Nephron progenitor cell (in vitro differentiated cells): ENCODE measurements around the gene LRRN1.

Experiments
- DNase-seq: peaks from one replicate; pipeline ENCODE4 v3.0.0; 2021
- H3K27ac Mint-ChIP-seq: 2 replicates; pipeline ENCODE4 v1.8.0; 2021; ENCODE audit warnings: mild to moderate bottlenecking, moderate library complexity, mixed read lengths
- H3K27me3 Mint-ChIP-seq: 2 replicates; pipeline ENCODE4 v1.8.0; 2021; ENCODE audit warnings: mild to moderate bottlenecking, low read depth, mixed read lengths; ENCODE audit not compliant: poor library complexity
- H3K36me3 Mint-ChIP-seq: 2 replicates; pipeline ENCODE4 v1.8.0; 2021; ENCODE audit warnings: low read depth, mixed read lengths
- H3K4me1 Mint-ChIP-seq: 2 replicates; pipeline ENCODE4 v1.8.0; 2021; ENCODE audit warnings: mixed read lengths
- H3K4me3 Mint-ChIP-seq: 2 replicates; pipeline ENCODE4 v1.8.0; 2021; ENCODE audit warnings: mild to moderate bottlenecking, moderate library complexity, mixed read lengths
- H3K9me3 Mint-ChIP-seq: 2 replicates; pipeline ENCODE4 v1.8.0; 2021; ENCODE audit warnings: mild to moderate bottlenecking, moderate library complexity, mixed read lengths
- CTCF ChIP-seq: fragments of 200-600 bp; sonication (generic); IDR thresholded peaks from 2 replicates; pipeline ENCODE4 v1.5.0; 2021; ENCODE audit warnings: antibody characterized with exemption

The LRRN1 gene

GRCh38 chr3:3848923-3849275 lies 49.7 kb downstream of the LRRN1 start:
- no peak for DNase-seq
- no peak for TF ChIP-seq CTCF
- peaks cover 29% of the 10 kb centered on the region for H3K36me3 Mint-ChIP-seq
- peaks cover 46% of the 10 kb centered on the region for H3K4me1 Mint-ChIP-seq
- H3K27me3 Mint-ChIP-seq = peaks cover 11% of the 10 kb centered on the region
- peak overlapping the region; percentile 89 for H3K27ac Mint-ChIP-seq
- H3K4me3 Mint-ChIP-seq = no peak overlapping the region
- peaks cover 8% of the 10 kb centered on the region for H3K9me3 Mint-ChIP-seq

- no peak for DNase-seq
- peaks cover 71% of the 10 kb centered on the region for H3K4me1 Mint-ChIP-seq
- peaks cover 6% of the 10 kb centered on the region for H3K27me3 Mint-ChIP-seq
- H3K4me3 Mint-ChIP-seq = no peak overlapping the region
- no peaks in the 10 kb centered on the region for H3K9me3 Mint-ChIP-seq
- peaks cover 5% of the 10 kb centered on the region for H3K36me3 Mint-ChIP-seq
- peak overlapping the region; percentile 80 for H3K27ac Mint-ChIP-seq
- TF ChIP-seq CTCF = no peak
Measured at GRCh38 chr3:3851621-3852323, 52.5 kb downstream of the LRRN1 start.

- Mint-ChIP-seq H3K27me3 (peaks cover 6% of the 10 kb centered on the region), H3K27ac (peak overlapping the region; percentile 88), H3K36me3 (peaks cover 3% of the 10 kb centered on the region), H3K9me3 (no peaks in the 10 kb centered on the region), H3K4me1 (peaks cover 64% of the 10 kb centered on the region), H3K4me3 (no peak overlapping the region)
- TF ChIP-seq CTCF = no peak
- DNase-seq = no peak
Measured at GRCh38 chr3:3853544-3853943, 54.3 kb downstream of the LRRN1 start.

GRCh38 chr3:3855056-3855455 lies 55.8 kb downstream of the LRRN1 start:
- Mint-ChIP-seq H3K9me3 (no peaks in the 10 kb centered on the region), H3K4me3 (peak overlapping the region; percentile 17), H3K27me3 (peaks cover 6% of the 10 kb centered on the region), H3K27ac (peak overlapping the region; percentile 90), H3K4me1 (peaks cover 50% of the 10 kb centered on the region), H3K36me3 (peaks cover 3% of the 10 kb centered on the region)
- DNase-seq = no peak
- no peak for TF ChIP-seq CTCF

GRCh38 chr3:3860235-3860634 lies 61.0 kb downstream of the LRRN1 start:
- DNase-seq = no peak
- H3K4me3 Mint-ChIP-seq = no peak overlapping the region
- no peak overlapping the region for H3K27ac Mint-ChIP-seq
- no peaks in the 10 kb centered on the region for H3K27me3 Mint-ChIP-seq
- peaks cover 11% of the 10 kb centered on the region for H3K4me1 Mint-ChIP-seq
- TF ChIP-seq CTCF = no peak
- H3K36me3 Mint-ChIP-seq = peaks cover 34% of the 10 kb centered on the region
- peaks cover 10% of the 10 kb centered on the region for H3K9me3 Mint-ChIP-seq

GRCh38 chr3:3862534-3862933 lies 63.3 kb downstream of the LRRN1 start:
- Mint-ChIP-seq H3K27ac (no peak overlapping the region), H3K9me3 (peaks cover 32% of the 10 kb centered on the region), H3K4me1 (no peaks in the 10 kb centered on the region), H3K4me3 (no peak overlapping the region), H3K36me3 (peaks cover 54% of the 10 kb centered on the region), H3K27me3 (no peaks in the 10 kb centered on the region)
- no peak for TF ChIP-seq CTCF
- DNase-seq = no peak
